HG03571 (cell line): ENCODE results near the gene TTC27.
A peak's percentile ranks its signal among the peaks of the same experiment; 100 is the strongest.
"Not testable (repeated sequence)": the region's sequence is repeated elsewhere in the genome, so short reads cannot be mapped to it uniquely, and the experiment has no call there.

Experiments
- ATAC-seq: cut with Tn5 transposase; IDR thresholded peaks from one replicate; pipeline ENCODE4 v1.9.1; 2021; ENCODE audit not compliant: unreplicated experiment

The TTC27 gene

DNA sequence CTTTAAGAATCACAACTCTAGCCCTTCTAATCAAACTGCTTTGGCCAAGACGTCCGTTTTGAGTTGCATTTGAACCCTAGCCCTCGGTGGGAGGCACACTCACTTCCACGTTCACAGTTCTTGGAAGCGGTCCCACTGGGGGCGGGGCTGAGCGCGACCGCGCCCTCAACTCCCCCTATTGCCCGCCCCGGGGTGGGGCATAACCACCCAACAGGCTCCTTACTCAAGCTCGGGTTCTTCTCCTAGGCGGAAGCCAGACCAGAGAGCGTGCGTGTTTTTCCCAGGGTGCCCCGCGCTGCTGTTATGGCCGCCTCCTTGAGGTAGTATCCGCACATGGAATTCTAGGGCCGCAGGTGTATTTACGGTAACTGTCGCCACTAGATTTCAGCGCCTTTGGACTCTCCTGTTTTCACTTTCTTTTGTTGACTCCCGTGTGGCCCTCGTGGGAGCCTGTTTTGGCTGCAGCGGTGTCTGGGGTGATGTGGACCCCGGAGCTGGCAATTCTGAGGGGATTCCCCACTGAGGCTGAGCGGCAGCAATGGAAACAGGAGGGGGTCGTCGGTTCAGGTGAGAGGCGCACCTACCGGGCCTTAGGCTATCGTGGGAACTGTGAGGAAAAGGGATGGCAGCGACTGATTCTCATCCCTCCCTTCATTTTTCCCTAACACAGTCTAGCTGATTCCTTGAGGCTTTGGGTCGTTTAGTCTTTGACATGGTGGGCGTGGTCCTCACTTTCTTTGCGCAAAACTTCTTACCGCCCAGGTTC, at the start of gene TTC27:
Gene TTC27, plus strand, starts transcription at position 237 of the 766 bp plus-strand sequence. Its CDS starts 243 bp downstream, at position 480.
- peak; percentile 100 for ATAC-seq

DNA sequence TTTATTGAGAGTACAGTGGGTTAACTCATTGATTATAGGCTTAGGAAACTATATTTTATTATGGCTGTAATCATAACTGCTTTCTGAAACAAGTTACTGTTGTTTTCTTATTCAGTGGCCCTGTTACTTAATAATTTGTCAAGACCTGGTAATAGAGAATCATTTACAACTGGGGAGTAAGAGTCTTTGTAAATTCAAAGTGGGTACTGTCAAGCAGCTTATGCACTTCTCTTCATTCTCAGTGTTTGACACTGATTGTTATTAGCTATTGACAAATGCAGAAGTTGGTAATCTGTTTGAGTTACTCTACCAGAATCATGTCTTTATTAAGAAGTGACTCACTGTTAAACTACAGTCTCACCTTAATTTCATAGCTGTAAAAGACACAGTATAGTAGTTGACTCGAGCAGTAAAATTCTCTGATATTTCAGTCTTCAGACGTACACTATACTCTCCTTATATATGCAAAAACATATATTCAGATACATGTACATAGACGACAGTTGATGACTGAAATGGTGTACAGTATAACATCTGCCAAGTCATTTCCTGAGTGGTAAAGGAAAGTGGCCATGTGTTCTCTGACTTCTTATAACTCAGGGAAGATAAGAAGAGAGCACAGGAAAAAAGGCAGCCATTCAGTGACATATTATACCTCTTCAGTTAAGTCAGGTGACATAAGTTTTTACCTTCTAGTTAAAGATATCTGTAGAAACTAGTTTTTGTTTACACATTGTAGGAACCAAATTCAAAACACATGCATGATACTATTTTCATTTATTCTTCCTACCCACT, 36.0 kb upstream of the TTC27 start:
- peak; percentile 71 for ATAC-seq

DNA sequence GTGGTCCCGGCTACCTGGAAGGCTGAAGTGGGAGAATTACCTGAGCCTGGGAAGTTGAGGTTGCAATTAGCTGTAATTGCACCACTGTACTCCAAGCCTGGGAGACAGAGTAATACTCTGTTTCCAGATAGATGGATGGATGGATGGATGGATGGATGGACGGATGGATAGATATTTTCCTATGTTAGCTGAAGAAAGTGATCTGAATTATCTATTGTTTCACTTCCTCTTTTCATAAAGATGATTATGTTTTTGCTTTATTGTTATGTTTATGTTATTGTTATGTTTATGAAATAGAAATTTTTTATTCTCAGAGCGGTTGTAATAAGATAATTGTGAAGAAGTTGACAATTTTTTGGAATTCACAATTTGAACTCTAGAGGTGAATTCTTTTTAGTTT, 33.3 kb upstream of the TTC27 start:
- no peak for ATAC-seq

DNA sequence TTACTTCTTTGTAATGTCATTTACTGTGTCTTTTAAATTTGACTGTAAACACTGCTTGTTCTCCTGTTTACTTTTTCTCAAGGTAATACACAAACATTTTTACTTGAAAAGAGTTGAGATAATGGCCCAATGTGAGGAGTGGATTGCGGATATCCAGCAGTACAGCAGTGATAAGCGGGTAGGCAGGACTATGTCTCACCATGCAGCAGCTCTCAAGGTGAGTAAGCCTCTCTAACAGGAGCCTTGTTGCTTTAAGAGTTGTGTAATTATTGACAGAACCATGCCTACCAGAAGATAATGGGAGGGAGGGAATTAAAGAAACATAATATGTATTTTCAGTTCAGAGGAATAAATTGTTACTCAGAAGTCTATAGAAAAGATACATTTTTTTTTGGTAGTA, 16.5 kb upstream of the TTC27 start:
- no peak for ATAC-seq

DNA sequence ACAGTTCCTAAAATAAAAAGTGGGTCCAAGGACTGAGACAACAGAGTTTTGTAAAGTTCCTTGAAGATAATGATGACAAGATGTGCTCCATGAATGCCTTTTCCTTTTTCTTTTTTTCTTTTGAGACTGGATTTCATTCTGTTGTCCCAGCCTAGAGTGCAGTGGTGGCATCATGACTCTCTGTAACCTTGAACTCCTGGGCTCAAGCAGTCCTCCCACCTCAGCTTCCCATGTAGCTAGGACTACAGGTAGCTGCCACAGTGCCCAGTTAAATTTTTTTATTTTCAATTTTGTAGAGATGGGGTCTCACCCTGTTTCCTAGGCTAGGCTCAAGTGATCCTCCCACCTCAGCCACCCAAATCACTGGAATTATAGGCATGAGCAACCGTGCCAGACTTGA, 16.1 kb upstream of the TTC27 start:
- ATAC-seq: no peak

DNA sequence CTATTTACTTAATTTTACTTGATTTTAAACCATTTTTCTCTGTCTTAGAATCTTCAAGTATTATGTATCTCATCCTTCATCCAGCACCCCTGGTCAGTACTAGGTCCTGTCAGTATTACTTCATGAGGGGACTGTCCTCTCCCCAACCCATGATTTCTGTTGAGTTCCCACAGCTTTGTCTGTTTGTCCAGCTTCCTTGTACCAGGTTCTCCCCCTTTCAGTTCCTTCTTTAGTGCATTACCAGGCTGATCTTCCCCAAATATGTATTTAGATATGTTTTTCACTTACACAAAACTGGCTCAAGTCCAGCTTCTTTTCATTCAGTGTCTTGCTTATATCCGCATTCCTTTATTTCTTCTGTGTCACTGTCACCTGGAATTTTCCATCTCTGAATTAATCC, 13.8 kb upstream of the TTC27 start:
- ATAC-seq: no peak

DNA sequence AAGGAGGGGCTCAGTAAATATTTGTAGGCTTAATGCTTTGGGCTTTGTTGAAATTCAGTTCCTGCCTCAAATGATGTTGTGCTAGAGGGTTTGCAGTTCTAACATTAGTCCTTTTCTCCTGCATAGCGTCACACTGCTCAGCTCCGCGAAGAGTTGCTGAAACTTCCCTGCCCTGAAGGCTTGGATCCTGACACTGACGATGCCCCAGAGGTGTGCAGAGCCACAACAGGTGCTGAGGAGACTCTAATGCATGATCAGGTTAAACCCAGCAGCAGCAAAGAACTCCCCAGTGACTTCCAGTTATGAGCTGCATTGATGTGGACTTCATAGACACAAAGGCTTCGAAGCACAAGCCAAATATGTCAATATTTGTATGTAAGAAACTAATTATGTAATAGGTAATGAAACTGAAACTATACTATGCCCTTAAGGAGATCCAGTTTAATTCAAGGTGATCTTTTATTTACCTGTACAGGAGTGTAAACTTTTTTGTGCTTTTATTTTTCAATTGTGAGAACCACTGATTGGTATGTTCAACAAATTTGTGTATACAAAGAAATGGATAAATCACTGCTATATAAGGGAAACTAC, 10.2 kb upstream of the TTC27 start:
- ATAC-seq: no peak

DNA sequence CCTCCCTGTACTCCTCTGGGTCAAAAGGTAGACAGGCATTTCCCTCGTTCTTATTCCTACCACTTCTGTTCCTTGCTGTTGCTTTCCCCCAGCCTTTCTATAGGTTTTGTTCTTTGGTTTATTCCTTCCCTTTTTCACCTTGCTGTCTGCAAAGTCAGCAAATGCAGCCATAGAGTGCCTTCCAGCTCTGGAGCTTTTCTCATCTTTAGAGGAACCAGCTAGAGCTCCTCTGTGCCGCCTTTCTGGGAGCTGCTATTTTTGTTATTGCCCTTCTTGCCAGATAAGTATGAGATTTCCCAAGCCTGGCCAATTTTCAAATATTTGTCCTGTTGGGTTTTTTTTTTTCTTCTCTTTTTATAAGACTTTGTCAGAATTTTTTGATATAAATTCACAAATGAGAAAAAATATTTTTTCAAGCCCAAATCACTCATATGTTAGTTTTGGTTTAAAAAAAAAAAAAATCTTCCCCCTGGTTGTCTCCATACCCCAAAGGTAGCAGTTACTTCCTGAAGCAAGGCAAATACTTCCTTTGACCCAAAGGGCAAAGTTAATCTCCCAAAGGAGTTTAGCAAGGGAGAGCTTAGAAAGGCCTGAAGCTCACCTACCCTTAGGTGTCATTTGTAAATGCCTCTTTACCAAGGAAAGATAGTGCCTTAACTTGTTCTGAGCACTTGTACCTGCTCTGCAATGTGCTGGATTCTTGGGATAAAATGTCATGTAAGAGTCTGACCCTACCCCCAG, 5.1 kb upstream of the TTC27 start:
- ATAC-seq: no peak

DNA sequence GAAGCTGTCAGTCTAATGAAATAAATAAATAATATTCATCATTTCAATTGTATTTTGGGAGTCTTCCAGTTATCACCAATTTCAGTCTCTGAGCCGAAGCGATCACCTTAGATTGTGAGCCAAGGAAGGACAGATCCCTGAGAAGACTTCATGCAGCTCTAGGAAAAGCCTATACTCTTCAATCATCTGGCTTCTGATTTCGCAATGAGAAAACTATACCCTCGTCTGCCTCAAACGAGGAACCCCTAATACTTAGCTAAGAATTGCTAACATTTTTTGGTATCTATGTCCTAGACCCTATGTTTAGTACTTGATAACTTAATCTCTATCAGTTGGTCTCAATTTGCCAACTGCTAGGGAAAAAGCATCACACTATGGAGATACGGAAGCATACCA, 4.5 kb upstream of the TTC27 start:
- ATAC-seq: no peak

DNA sequence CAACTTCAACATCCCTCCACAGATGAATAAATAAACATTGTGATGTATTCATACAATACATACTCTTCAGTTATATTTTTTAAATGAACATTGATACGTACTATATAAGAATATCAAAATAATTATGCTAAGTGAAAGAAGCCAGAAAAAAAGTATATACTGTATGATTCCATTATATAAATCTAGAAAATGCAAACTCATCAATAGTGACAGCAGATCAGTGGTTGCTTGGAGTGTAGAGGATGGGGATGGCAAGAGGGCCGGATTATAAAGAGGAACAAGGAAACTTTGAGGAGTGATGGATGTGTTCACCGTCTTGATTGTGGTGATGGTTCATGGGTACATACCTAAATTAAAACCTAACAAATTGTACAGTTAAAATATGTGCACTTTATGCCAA, 3.0 kb upstream of the TTC27 start:
- ATAC-seq: no peak

DNA sequence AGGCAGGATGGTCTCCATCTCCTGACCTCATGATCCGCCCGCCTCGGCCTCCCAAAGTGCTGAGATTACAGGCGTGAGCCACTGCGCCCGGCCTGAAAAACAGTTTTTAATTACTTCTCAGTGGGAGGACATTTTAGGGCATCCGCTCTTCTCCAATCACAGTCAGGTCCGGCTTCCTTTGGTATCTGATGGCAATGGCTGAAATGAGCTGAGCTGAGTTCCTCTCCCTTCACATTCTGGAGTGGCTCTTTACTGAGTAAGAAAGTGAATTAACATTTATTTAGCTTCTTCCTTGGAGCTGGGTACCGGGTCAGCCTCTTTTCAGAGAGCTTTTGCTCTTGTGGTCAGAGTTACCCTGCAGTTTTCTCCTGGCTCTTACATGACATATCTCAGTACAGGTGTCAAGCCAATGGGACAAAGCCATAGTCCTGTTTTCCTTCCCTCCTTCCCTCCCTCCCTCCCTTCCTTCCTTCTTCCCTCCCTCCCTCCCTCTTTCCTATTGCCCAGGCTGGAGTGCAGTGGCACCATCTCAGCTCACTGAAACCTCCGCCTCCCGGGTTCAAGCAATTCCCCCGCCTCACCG, 1.1 kb upstream of the TTC27 start:
- no peak for ATAC-seq

DNA sequence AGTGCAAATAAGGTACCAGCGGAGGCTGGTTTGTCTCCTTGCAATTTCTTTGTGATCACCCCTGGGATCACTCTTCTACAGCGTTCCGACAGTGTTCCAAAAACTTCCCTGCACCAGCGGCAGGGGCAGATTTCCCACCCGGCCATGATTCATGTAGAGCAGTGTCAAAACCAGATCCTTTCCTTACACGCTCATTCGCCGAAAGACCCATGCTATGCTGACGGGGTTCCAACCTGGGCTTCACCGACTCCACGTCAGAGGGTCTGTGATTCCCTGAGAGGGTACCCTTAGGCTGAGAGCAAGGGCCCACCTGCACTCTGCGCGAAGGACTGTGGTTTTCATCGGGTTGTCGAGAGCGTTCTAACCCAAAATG, 423 bp upstream of the TTC27 start:
- peak; percentile 30 for ATAC-seq

DNA sequence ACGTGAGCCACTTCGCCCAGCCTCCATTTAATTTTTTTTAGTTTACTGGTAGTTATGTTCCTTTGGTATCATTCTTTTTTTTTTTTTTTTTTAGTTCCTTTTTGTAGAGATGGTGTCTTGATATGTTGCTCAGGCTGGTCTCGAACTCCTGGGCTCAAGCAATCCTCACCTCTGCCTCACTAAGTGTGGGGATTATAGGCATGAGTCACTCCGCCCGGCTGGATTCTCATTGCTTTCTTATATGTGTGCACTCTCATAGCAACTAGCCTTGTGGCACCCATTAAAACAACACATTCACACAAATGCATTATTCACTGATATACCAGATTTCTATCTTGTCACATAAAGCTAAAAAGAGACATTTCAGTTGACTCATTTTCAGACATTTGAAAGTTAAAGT, 4.2 kb downstream of the TTC27 start:
- no peak for ATAC-seq

DNA sequence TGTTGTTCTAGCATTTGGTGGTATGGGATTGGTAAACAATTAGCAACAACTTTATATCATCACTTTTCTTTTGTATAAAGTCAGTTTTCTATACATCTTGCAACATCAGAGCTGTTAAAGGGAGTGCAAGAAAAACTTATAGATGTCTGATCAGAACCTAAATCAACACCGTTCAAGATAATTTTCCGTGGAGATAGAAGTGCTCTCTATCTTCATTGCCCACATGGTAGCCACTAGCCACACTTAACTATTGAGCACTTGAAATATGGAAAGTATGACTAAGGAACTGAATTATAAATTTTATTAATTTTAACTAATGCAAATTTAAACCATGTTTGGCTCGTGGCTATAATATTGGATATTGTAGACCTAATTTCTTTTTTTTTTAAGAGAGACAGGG, 5.2 kb downstream of the TTC27 start:
- ATAC-seq: no peak

DNA sequence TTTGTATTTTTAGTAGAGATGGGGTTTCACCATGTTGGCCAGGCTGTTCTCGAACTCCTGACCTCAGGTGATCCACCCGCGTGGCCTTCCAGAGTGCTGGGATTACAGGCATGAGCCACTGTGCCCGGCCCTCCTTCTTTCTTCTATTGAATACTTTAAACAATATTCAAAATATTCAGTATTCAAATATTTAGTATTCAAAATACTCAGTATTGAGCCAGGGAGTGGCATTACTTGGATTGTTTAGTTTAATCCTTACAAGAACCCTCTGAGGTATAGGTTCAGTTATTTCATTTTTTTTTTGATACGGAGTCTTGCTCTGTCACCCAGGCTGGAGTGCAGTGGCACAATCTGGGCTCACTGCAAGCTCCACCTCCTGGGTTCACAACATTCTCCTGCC, 10.7 kb downstream of the TTC27 start:
- not testable (repeated sequence) for ATAC-seq

DNA sequence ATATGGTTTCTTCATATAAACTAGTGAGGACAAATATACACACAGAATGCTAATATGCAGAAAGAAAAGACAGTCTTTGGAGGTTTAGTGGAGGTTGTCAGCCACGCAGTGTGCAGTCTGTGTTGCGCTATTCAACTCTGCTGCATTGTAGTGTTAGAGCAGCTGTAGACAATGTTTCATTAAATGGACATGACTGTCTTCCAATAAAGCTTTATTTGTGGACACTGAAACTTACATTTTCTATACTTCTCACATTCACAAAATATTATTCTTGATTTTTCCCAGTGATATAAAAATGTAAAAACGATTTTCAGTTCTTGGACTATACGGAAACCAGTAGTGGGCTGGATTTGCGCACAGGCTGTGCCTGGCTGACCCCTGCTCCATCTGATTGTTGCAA, 13.3 kb downstream of the TTC27 start:
- ATAC-seq: no peak

DNA sequence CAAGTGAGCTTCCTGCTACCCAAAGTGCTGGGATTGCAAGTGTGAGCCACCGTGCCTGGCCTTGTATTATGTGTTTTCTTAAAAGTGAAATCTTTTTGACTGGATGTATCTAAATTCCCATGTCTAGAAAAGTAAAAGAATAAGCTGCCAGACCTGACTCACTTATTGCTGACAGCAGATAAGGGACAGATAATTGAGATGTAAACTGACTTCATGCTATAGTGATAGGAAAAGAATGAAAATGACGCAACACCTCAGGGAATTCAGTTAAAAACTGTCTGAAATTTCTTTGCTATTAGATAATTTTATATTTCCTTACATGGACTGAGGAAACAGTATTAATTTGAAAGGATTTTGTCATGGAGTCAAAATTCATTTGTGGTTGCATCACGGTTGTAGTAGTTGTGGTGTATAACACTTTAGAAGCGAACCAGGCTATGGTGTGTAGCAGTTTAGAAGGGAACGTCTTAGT, 19.4 kb downstream of the TTC27 start:
- no peak for ATAC-seq

DNA sequence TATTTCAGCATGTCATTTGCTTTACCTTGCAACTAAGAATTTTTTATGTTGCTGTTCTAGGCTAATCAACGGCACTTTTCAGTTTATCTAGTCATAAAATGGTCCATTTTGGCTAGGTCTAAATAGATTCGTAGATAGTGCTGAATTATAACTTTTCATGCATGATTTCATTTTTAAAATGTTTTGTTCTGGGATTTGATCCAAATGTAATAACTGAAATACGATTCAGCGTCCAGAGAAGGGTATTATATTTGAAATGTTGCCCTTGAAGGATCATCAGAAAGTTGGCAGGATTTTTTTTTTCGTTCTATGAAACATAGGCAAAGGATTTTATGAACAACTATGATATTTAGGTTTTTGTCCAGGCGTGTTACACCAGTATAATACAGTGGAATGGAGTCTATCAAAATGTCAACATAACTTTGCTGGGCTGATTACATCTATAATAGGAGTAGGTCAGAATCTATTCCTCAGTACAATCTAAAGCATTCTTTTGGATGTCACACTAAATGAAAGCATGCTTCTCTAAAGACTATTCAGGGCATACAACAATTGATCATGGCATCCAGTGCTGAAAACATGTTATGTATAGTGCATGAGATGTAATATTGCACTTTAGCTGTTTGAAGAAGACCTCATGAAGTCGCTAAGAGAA, 24.8 kb downstream of the TTC27 start:
- no peak for ATAC-seq

DNA sequence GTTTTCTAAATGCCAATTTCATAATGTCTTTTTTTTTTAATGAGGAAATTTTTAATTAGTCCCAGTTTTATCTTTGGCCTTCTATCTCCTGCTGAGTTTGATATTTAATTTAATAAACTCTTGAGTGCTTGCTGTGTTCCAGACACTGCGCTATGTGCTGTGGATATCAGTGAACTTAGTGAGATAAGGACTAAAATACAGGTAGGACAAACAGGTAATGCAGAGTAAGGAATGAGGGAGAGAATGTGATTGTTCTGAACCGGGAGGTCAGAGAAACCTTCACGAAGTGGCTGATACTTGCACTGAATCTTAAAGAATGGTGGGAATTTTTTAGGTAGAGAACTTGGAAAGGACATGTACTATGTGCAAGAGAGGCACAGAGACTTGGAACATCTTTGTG, 28.2 kb downstream of the TTC27 start:
- no peak for ATAC-seq

DNA sequence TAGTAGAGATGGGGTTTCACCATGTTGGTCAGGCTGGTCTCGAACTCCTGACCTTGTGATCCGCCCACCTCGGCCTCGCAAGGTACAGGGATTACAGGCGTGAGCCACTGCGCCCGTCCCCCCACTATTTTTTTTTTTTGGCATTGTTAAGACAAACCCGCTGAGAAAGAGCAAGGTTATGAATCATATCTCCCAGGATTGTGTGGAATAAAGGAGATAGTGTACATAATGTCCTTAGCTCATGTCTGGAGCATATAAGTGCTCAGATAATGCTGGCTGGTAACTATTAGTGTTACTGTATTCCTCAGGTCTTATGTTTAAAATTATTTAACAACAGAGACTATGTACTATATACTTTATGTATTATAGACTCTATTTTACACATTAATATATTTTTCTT, 36.0 kb downstream of the TTC27 start:
- no peak for ATAC-seq
